ENCODE data around the gene DBNDD1.
"Not testable (repeated sequence)": the region's sequence is repeated elsewhere in the genome, so short reads cannot be mapped to it uniquely, and the experiment has no call there.

The DBNDD1 gene

GRCh38 chr16:89986600-89986999, 32.7 kb downstream of the DBNDD1 start:
- DNase-seq, result no peak

- DNase-seq, result no peak
These were observed 34.0 kb downstream of the DBNDD1 start for GRCh38 chr16:89985219-89985618.

GRCh38 chr16:89984216-89984615, 35.0 kb downstream of the DBNDD1 start:
- no peak for DNase-seq

- DNase-seq, result no peak
These were observed 35.7 kb downstream of the DBNDD1 start for GRCh38 chr16:89983536-89983935.

GRCh38 chr16:89982318-89982717, 36.9 kb downstream of the DBNDD1 start:
- DNase-seq, result no peak

GRCh38 chr16:89981414-89981813, 37.8 kb downstream of the DBNDD1 start:
- no peak for DNase-seq

- no peak for DNase-seq
These were observed 44.4 kb downstream of the DBNDD1 start for GRCh38 chr16:89974870-89975269.

- no peak for DNase-seq
These were observed 45.5 kb downstream of the DBNDD1 start for GRCh38 chr16:89973654-89974335.

- no peak for DNase-seq
These were observed 46.0 kb downstream of the DBNDD1 start for GRCh38 chr16:89973235-89973634.

GRCh38 chr16:89972244-89973234, 46.7 kb downstream of the DBNDD1 start:
- peak; percentile 90 for DNase-seq

- DNase-seq, result no peak
These were observed 47.6 kb downstream of the DBNDD1 start for GRCh38 chr16:89971495-89972243.

- no peak for DNase-seq
These were observed 49.4 kb downstream of the DBNDD1 start for GRCh38 chr16:89969741-89970410.

GRCh38 chr16:89968074-89968473, 51.2 kb downstream of the DBNDD1 start:
- not testable (repeated sequence) for DNase-seq

- not testable (repeated sequence) for DNase-seq
These were observed 51.8 kb downstream of the DBNDD1 start for GRCh38 chr16:89967436-89967835.

- no peak for DNase-seq
These were observed 52.5 kb downstream of the DBNDD1 start for GRCh38 chr16:89966756-89967155.

GRCh38 chr16:89965447-89966225, 53.6 kb downstream of the DBNDD1 start:
- DNase-seq, result no peak

GRCh38 chr16:89964201-89964600, 55.1 kb downstream of the DBNDD1 start:
- no peak for DNase-seq

GRCh38 chr16:89962754-89963498, 56.3 kb downstream of the DBNDD1 start:
- DNase-seq, result no peak

GRCh38 chr16:89961920-89962319, 57.3 kb downstream of the DBNDD1 start:
- no peak for DNase-seq

- no peak for DNase-seq
These were observed 58.3 kb downstream of the DBNDD1 start for GRCh38 chr16:89960966-89961365.

- no peak for DNase-seq
These were observed 60.7 kb downstream of the DBNDD1 start for GRCh38 chr16:89958596-89958995.
